HepG2 (cell line): ENCODE data around the gene LRRC51. TPM values are rescaled to one million over a fixed set of nuclear protein-coding genes. Genes with fewer than 3 reads are reported as not detected.

Source experiments
- ARHGAP35 ChIP-seq: sonication (generic); formaldehyde crosslinking; IDR thresholded peaks from 2 replicates; pipeline ENCODE4 v1.9.0; 2022; ENCODE audit warnings: mild to moderate bottlenecking, inconsistent platforms, moderate library complexity, missing genetic modification reagents, borderline replicate concordance
- DPF2 ChIP-seq: sonication (generic); formaldehyde crosslinking; IDR thresholded peaks from 2 replicates; pipeline ENCODE4 v1.4.0; 2020; ENCODE audit warnings: mild to moderate bottlenecking, low read depth, missing genetic modification reagents, borderline replicate concordance
- ELF1 ChIP-seq: sonication (generic); formaldehyde crosslinking; IDR thresholded peaks from 2 replicates; pipeline ENCODE4 v1.4.0; 2020; ENCODE audit warnings: missing genetic modification reagents
- ESRRA ChIP-seq: sonication (generic); formaldehyde crosslinking; IDR thresholded peaks from 2 replicates; pipeline ENCODE4 v1.5.1; 2020; ENCODE audit warnings: mild to moderate bottlenecking, low read depth, missing genetic modification reagents
- IRX3 ChIP-seq: sonication (generic); formaldehyde crosslinking; IDR thresholded peaks from 2 replicates; pipeline ENCODE4 v1.8.1; 2023; ENCODE audit warnings: mild to moderate bottlenecking, low read depth, missing genetic modification reagents, borderline replicate concordance
- MED13 ChIP-seq: sonication (generic); formaldehyde crosslinking; IDR thresholded peaks from 2 replicates; pipeline ENCODE4 v1.5.0; 2020; ENCODE audit warnings: missing genetic modification reagents
- MXD1 ChIP-seq: sonication (generic); formaldehyde crosslinking; IDR thresholded peaks from 2 replicates; pipeline ENCODE4 v1.4.0; 2020; ENCODE audit warnings: mild to moderate bottlenecking, missing genetic modification reagents
- POLR2AphosphoS5 ChIP-seq: IDR thresholded peaks from 2 replicates; pipeline ENCODE4 v1.6.1; 2012; ENCODE audit warnings: low read depth, low read length
- RARA ChIP-seq: IDR thresholded peaks from 2 replicates; pipeline ENCODE4 v1.6.1; 2016; ENCODE audit warnings: missing genetic modification reagents, missing compliant biosample characterization
- SMYD3 ChIP-seq: sonication (generic); formaldehyde crosslinking; IDR thresholded peaks from 2 replicates; pipeline ENCODE4 v1.8.1; 2023; ENCODE audit warnings: mild to moderate bottlenecking, missing genetic modification reagents
- SOX13 ChIP-seq, 3 experiments: fragments of 450-650 bp in 1 of 3; sonication (generic) in 1 of 3; formaldehyde crosslinking in 1 of 3; IDR thresholded peaks in 2 of 3; conservative IDR thresholded peaks in 1 of 3; 2 replicates each; pipeline versions ENCODE4 v1.5.0 to v1.6.1; 2016 to 2020; ENCODE audit warnings: antibody characterized with exemption in 1 of 3, mild to moderate bottlenecking in 1 of 3, missing compliant biosample characterization in 1 of 3, missing genetic modification reagents in 1 of 3, moderate library complexity in 1 of 3
- SOX5 ChIP-seq: IDR thresholded peaks from 2 replicates; pipeline ENCODE4 v1.6.1; 2016; ENCODE audit warnings: borderline replicate concordance
- ZBTB7B ChIP-seq: sonication (generic); formaldehyde crosslinking; IDR thresholded peaks from 2 replicates; pipeline ENCODE4 v1.4.0; 2020; ENCODE audit warnings: missing genetic modification reagents
- ZNF3 ChIP-seq: IDR thresholded peaks from 2 replicates; pipeline ENCODE4 v1.7.0; 2017; ENCODE audit warnings: inconsistent platforms
- ZNF564 ChIP-seq: sonication (generic); formaldehyde crosslinking; IDR thresholded peaks from 2 replicates; pipeline ENCODE4 v1.8.1; 2023; ENCODE audit warnings: mild to moderate bottlenecking, missing genetic modification reagents
- ZNF75D ChIP-seq: sonication (generic); formaldehyde crosslinking; IDR thresholded peaks from 2 replicates; pipeline ENCODE4 v1.8.1; 2023; ENCODE audit warnings: missing genetic modification reagents, mild to moderate bottlenecking, borderline replicate concordance
- ZNF761 ChIP-seq: sonication (generic); formaldehyde crosslinking; conservative IDR thresholded peaks from 2 replicates; pipeline ENCODE4 v1.4.0; 2020; ENCODE audit warnings: mild to moderate bottlenecking, missing genetic modification reagents
- ZSCAN12 ChIP-seq: sonication (generic); formaldehyde crosslinking; IDR thresholded peaks from 2 replicates; pipeline ENCODE4 v1.9.0; 2021; ENCODE audit warnings: mild to moderate bottlenecking, missing genetic modification reagents
- polyA plus RNA-seq, 8 experiments: library from polyadenylated mRNA; depleted of rRNA in 3 of 8; stranded (reverse) in 7 of 8; unstranded in 1 of 8; fragments of >200 nt; fragmentation: Illumina TruSeq in 4 of 8; extraction: Trizol in 4 of 8; gene quantifications; 2 replicates each; pipeline versions ENCODE4 v1.2.1 to v1.2.3, GENCODE V29; 2011 to 2016; ENCODE audit warnings: low read depth in 4 of 8, missing spikeins in 1 of 8, mixed read lengths in 1 of 8; ENCODE audit not compliant: insufficient read depth in 1 of 8
- total RNA-seq, 5 experiments: library from RNA; depleted of rRNA; stranded (reverse); fragments of >200 nt; fragmentation: Illumina TruSeq; extraction: Trizol; gene quantifications; 2 replicates each; pipeline ENCODE4 v1.2.3, GENCODE V29; 2016; ENCODE audit warnings: low read depth in 1 of 5
- TF ChIP-seq, protein P1 (sequence below): conservative IDR thresholded peaks from 2 replicates; pipeline ENCODE4 v1.6.1; 2018; ENCODE audit warnings: missing genetic modification reagents
- TF ChIP-seq, protein P2 (sequence below): sonication (generic); formaldehyde crosslinking; IDR thresholded peaks from 2 replicates; pipeline ENCODE4 v1.4.0; 2020; ENCODE audit warnings: missing genetic modification reagents, borderline replicate concordance
- TF ChIP-seq, protein P3 (sequence below): sonication (generic); formaldehyde crosslinking; IDR thresholded peaks from 2 replicates; pipeline ENCODE4 v1.8.0; 2022; ENCODE audit warnings: missing genetic modification reagents, mild to moderate bottlenecking, inconsistent platforms, borderline replicate concordance

The LRRC51 gene
- total and polyA plus RNA-seq, 2 of the 13 experiments (the other 11 are each of a cell fraction or from before 2014, with no cell fraction given), result 5.3 to 6.0 TPM

- no peak for TF ChIP-seq SOX13 (IDR thresholded peaks at IDR 0.05)
- peak in 1 of 2 experiments; percentile 28; a peak in 1 of 4 replicates for TF ChIP-seq SOX13 (CRISPR knock-in tag; conservative IDR thresholded peaks at IDR 0.05 in 1 of 2, IDR thresholded peaks at IDR 0.05 in 1 of 2)
- no peak for TF ChIP-seq ZNF75D
- TF ChIP-seq ZSCAN12 (CRISPR knock-in tag), result no peak
- no peak for TF ChIP-seq ZNF3 (CRISPR knock-in tag)
- no peak for TF ChIP-seq ZNF564 (CRISPR knock-in tag)
- peak; percentile 60; the same call in 1 of the 2 replicates for TF ChIP-seq SOX5
- TF ChIP-seq RARA (CRISPR knock-in tag), result peak; percentile 31
- no peak for TF ChIP-seq ESRRA (CRISPR knock-in tag)
- no peak for TF ChIP-seq ZNF761
- TF ChIP-seq POLR2AphosphoS5, result no peak
- TF ChIP-seq MED13 (CRISPR knock-in tag), result no peak
- no peak for TF ChIP-seq DPF2
- peak; percentile 64 for TF ChIP-seq ELF1
- TF ChIP-seq ARHGAP35 (CRISPR knock-in tag), result no peak
- TF ChIP-seq MXD1, result no peak
- TF ChIP-seq ZBTB7B (CRISPR knock-in tag), result no peak
- no peak for TF ChIP-seq IRX3 (CRISPR knock-in tag)
- TF ChIP-seq, protein P1, sequence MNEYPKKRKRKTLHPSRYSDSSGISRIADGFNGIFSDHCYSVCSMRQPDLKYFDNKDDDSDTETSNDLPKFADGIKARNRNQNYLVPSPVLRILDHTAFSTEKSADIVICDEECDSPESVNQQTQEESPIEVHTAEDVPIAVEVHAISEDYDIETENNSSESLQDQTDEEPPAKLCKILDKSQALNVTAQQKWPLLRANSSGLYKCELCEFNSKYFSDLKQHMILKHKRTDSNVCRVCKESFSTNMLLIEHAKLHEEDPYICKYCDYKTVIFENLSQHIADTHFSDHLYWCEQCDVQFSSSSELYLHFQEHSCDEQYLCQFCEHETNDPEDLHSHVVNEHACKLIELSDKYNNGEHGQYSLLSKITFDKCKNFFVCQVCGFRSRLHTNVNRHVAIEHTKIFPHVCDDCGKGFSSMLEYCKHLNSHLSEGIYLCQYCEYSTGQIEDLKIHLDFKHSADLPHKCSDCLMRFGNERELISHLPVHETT, result peak; percentile 30; the same call in 1 of the 2 replicates
- no peak for TF ChIP-seq SMYD3 (CRISPR knock-in tag)
- TF ChIP-seq, protein P2, sequence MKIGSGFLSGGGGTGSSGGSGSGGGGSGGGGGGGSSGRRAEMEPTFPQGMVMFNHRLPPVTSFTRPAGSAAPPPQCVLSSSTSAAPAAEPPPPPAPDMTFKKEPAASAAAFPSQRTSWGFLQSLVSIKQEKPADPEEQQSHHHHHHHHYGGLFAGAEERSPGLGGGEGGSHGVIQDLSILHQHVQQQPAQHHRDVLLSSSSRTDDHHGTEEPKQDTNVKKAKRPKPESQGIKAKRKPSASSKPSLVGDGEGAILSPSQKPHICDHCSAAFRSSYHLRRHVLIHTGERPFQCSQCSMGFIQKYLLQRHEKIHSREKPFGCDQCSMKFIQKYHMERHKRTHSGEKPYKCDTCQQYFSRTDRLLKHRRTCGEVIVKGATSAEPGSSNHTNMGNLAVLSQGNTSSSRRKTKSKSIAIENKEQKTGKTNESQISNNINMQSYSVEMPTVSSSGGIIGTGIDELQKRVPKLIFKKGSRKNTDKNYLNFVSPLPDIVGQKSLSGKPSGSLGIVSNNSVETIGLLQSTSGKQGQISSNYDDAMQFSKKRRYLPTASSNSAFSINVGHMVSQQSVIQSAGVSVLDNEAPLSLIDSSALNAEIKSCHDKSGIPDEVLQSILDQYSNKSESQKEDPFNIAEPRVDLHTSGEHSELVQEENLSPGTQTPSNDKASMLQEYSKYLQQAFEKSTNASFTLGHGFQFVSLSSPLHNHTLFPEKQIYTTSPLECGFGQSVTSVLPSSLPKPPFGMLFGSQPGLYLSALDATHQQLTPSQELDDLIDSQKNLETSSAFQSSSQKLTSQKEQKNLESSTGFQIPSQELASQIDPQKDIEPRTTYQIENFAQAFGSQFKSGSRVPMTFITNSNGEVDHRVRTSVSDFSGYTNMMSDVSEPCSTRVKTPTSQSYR (CRISPR knock-in tag), result peak; percentile 53; the same call in 1 of the 2 replicates
- TF ChIP-seq, protein P3, sequence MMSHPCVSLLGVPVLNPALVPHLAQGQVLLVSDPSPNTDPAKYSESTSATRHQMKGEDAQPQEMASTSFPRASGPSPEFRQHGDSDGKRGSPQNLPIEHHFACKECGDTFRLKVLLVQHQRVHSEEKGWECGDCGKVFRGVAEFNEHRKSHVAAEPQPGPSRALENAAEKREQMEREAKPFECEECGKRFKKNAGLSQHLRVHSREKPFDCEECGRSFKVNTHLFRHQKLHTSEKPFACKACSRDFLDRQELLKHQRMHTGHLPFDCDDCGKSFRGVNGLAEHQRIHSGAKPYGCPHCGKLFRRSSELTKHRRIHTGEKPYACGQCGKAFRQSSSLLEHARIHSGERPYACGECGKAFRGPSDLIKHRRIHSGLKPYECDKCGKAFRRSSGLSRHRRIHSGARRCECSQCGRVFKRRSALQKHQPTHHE (CRISPR knock-in tag), result no peak; the same call in 1 of the 2 replicates
Observed at GRCh38 chr11:72040491-72041363, 39.9 kb upstream of the LRRC51 start (continued).
